EH (cell line): ENCODE data around the gene SLC12A6.
"Not testable (repeated sequence)": the region's sequence is repeated elsewhere in the genome, so short reads cannot be mapped to it uniquely, and the experiment has no call there.

Source experiments
- DNase-seq: peaks from one replicate; pipeline ENCODE4 v3.0.0-alpha.2; 2015; ENCODE audit warnings: low read depth

SLC12A6 gene

DNA sequence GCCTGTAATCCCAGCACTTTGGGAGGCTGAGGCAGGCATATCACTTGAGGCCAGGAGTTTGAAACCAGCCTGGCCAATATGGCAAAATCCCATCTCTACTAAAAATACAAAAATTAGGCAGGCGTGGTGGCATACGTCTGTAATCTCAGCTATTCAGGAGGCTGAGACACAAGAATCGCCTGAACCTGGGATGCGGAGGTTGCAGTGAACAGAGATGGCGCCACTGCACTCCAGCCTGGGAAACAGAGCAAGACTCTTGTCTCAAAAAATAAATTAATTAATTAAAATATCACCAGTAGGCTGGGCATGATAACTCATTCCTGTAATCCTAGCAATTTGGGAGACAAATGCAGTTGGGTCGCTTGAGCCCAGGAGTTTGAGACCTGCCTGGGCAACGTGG, 144.3 kb downstream of the SLC12A6 start:
- not testable (repeated sequence) for DNase-seq

- peak; percentile 40 for DNase-seq
Measured at GRCh38 chr15:34188711-34189110, 148.9 kb downstream of the SLC12A6 start.

- no peak for DNase-seq
Measured at GRCh38 chr15:34185666-34186065, 151.9 kb downstream of the SLC12A6 start.

DNA sequence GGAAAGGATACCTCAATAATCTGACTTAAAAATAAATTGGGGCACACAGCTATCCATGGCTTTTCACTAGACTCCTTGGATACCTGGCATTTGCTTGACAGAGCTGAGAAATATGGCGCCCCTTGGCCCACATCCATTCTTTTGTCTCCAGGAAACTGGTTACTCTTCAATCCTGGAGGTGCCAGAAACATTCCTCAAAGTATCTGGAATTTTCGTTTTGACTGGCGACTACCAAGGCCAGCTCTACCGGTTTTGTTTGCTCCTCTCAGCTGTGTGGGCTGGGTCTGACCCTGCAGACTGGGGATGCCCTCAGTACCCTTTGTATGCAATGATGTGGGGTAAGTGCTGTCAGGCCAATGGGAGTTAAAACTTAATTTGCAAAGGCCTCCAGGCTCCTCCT, 154.6 kb downstream of the SLC12A6 start:
- no peak for DNase-seq
